ENCODE results near the gene AIMP1.

The AIMP1 gene

DNA sequence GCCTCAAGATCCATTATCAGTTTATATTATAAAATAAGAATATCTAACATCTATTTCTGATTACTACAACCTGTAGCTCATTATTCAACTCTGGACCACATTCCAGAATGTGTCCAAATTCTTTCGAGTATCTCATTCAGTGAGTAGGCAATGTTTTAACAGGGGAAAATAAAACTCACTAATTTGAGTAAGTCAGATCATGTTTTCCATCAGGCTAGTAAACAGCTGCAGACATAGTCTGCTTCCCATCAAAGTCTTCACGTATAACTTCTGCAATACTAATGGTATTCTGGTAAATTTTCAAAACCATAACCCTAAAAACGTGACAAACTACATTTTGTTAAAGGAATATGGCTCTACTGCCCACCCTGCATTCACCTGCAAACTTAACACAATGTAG, 32.1 kb upstream of the AIMP1 start (continued):
- TF ChIP-seq, protein P1, sequence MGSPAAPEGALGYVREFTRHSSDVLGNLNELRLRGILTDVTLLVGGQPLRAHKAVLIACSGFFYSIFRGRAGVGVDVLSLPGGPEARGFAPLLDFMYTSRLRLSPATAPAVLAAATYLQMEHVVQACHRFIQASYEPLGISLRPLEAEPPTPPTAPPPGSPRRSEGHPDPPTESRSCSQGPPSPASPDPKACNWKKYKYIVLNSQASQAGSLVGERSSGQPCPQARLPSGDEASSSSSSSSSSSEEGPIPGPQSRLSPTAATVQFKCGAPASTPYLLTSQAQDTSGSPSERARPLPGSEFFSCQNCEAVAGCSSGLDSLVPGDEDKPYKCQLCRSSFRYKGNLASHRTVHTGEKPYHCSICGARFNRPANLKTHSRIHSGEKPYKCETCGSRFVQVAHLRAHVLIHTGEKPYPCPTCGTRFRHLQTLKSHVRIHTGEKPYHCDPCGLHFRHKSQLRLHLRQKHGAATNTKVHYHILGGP (tag by site-specific recombination; IDR thresholded peaks at IDR 0.05), result no peak

DNA sequence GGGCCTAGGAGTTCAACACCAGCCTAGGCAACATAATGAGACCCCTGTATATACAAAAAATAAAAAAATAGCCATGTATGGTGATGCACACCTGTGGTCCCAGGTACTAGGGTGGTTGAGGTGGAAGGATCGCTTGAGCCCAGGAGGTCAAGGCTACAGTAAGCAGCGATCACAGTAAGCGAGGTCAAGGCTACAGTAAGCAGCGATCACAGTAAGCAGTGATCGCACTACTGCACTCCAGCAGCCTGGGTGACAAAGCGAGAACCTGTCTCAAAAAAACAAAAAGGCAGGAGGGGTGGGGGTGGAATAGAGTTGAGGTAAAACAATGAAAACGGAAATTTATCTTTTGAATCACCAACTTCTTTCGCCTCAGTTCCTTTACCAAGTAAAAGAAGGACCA, 29.7 kb upstream of the AIMP1 start:
- Histone ChIP-seq H3K4me3 (ENCODE audit: low read depth, low read length) (no peak overlapping the region), H3K27ac (ENCODE audit: extremely low read depth, low read depth, low read length) (no peak overlapping the region), H3K4me1 (ENCODE audit: control insufficient read depth, insufficient read depth, low read length) (no peaks in the 10 kb centered on the region), H3K36me3 (ENCODE audit: control insufficient read depth in 2 of 2, insufficient read depth in 1 of 2, low read length in 2 of 2) (peaks cover 0 to 7% of the 10 kb centered on the region in 2 experiments; a peak in 1 of 3 replicates), H3K9me3 (ENCODE audit: control insufficient read depth, insufficient read depth, low read depth, low read length) (no peaks in the 10 kb centered on the region)
- ChIA-PET CTCF (no interaction called here), POLR2A (no interaction called here)
- TF ChIP-seq OVOL3 (tag by site-specific recombination; IDR thresholded peaks at IDR 0.05) (no peak), GLI2 (tag by site-specific recombination; IDR thresholded peaks at IDR 0.05; ENCODE audit: borderline replicate concordance, low read depth) (no peak), HOXC10 (CRISPR knock-in tag; IDR thresholded peaks at IDR 0.05) (no peak), ZNF157 (tag by site-specific recombination; IDR thresholded peaks at IDR 0.05) (no peak), ZNF76 (tag by site-specific recombination; IDR thresholded peaks at IDR 0.05; ENCODE audit: borderline replicate concordance, low read depth) (no peak), ZNF335 (tag by site-specific recombination; conservative IDR thresholded peaks at IDR 0.05) (no peak), ZNF473 (tag by site-specific recombination; IDR thresholded peaks at IDR 0.05) (no peak), BCL11A (tag by site-specific recombination; IDR thresholded peaks at IDR 0.05; ENCODE audit: low read depth) (no peak), GLIS2 (tag by site-specific recombination; IDR thresholded peaks at IDR 0.05) (no peak)
- TF ChIP-seq, protein P2, sequence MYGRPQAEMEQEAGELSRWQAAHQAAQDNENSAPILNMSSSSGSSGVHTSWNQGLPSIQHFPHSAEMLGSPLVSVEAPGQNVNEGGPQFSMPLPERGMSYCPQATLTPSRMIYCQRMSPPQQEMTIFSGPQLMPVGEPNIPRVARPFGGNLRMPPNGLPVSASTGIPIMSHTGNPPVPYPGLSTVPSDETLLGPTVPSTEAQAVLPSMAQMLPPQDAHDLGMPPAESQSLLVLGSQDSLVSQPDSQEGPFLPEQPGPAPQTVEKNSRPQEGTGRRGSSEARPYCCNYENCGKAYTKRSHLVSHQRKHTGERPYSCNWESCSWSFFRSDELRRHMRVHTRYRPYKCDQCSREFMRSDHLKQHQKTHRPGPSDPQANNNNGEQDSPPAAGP (tag by site-specific recombination; IDR thresholded peaks at IDR 0.05), result no peak
- TF ChIP-seq, protein P3, sequence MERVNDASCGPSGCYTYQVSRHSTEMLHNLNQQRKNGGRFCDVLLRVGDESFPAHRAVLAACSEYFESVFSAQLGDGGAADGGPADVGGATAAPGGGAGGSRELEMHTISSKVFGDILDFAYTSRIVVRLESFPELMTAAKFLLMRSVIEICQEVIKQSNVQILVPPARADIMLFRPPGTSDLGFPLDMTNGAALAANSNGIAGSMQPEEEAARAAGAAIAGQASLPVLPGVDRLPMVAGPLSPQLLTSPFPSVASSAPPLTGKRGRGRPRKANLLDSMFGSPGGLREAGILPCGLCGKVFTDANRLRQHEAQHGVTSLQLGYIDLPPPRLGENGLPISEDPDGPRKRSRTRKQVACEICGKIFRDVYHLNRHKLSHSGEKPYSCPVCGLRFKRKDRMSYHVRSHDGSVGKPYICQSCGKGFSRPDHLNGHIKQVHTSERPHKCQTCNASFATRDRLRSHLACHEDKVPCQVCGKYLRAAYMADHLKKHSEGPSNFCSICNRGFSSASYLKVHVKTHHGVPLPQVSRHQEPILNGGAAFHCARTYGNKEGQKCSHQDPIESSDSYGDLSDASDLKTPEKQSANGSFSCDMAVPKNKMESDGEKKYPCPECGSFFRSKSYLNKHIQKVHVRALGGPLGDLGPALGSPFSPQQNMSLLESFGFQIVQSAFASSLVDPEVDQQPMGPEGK (tag by site-specific recombination; IDR thresholded peaks at IDR 0.05), result no peak

DNA sequence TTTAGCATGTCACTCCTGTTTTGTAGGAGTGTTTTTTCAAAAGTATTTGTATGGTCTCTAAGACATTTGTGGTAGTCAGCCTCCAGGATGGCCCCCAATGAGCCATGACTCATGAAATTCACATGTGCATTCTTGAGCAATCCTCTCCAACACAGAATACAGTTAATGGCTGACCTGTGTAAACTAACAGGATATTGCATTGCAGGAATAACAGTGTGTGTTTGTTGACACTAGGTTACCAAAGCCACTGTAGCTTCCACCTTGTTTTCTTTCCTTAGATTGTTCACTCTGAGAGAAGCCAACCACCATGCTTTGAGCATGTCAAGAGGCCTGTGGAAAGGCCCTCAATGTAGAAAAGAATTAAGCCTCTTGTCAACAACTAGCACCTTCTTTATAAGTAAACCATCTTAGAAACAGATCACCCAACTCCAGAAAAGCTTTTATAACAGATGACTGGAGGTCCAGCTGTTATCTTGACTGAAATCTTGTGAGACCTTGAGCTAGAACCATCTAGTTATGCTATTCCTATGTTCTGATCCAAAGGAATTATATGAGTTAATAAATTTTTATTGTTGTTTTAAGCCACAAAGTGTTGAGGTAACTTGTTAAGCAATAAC, 28.9 kb upstream of the AIMP1 start:
- Histone ChIP-seq H3K4me3 (ENCODE audit: low read depth, low read length) (no peak overlapping the region), H3K9me3 (ENCODE audit: control insufficient read depth, insufficient read depth, low read depth, low read length) (no peaks in the 10 kb centered on the region), H3K27ac (ENCODE audit: extremely low read depth, low read depth, low read length) (no peak overlapping the region), H3K36me3 (ENCODE audit: control insufficient read depth in 2 of 2, insufficient read depth in 1 of 2, low read length in 2 of 2) (peaks cover 0 to 9% of the 10 kb centered on the region in 2 experiments; a peak in 1 of 3 replicates), H3K4me1 (ENCODE audit: control insufficient read depth, insufficient read depth, low read length) (no peaks in the 10 kb centered on the region)
- POLR2A ChIA-PET, result no interaction called here
- CTCF ChIA-PET, result interaction anchor here (0.6 kb wide), 1 partner anchor 825 kb away, joined by 4 read pairs; no protein-coding TSS in a partner anchor
- peak; percentile 5; the same call in 1 of the 2 replicates for TF ChIP-seq ZNF335 (tag by site-specific recombination; conservative IDR thresholded peaks at IDR 0.05)
- TF ChIP-seq SETDB1 (IDR thresholded peaks at IDR 0.05; ENCODE audit: insufficient read length, low read length), result peak; percentile 13
- TF ChIP-seq, protein P1 (tag by site-specific recombination; IDR thresholded peaks at IDR 0.05), result no peak

DNA sequence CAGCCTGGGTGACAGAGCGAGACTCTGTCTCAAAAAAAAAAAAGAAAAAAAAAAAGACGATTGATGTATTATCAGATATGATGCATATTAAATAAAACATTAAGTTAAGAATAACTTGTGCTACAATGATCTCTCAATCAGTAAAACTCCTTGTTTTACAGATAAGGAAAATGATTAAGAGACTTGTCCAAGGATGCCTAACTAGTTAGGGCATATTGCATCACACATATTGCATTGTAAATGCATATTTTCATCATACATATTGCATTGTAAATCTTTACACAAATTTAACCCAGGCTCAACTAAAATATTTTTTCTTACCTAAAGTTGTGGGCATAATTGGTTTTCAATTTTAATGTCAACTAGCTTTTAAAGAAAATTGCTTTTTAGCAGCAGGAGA, 26.6 kb upstream of the AIMP1 start:
- ChIA-PET POLR2A (no interaction called here), CTCF (no interaction called here)
- Histone ChIP-seq H3K36me3 (ENCODE audit: control insufficient read depth in 2 of 2, insufficient read depth in 1 of 2, low read length in 2 of 2) (peaks cover 5 to 22% of the 10 kb centered on the region in 2 experiments; a peak in 2 of 3 replicates), H3K9me3 (ENCODE audit: control insufficient read depth, insufficient read depth, low read depth, low read length) (no peaks in the 10 kb centered on the region), H3K4me1 (ENCODE audit: control insufficient read depth, insufficient read depth, low read length) (no peaks in the 10 kb centered on the region), H3K4me3 (ENCODE audit: low read depth, low read length) (no peak overlapping the region), H3K27ac (ENCODE audit: extremely low read depth, low read depth, low read length) (no peak overlapping the region)
- TF ChIP-seq, protein P4, sequence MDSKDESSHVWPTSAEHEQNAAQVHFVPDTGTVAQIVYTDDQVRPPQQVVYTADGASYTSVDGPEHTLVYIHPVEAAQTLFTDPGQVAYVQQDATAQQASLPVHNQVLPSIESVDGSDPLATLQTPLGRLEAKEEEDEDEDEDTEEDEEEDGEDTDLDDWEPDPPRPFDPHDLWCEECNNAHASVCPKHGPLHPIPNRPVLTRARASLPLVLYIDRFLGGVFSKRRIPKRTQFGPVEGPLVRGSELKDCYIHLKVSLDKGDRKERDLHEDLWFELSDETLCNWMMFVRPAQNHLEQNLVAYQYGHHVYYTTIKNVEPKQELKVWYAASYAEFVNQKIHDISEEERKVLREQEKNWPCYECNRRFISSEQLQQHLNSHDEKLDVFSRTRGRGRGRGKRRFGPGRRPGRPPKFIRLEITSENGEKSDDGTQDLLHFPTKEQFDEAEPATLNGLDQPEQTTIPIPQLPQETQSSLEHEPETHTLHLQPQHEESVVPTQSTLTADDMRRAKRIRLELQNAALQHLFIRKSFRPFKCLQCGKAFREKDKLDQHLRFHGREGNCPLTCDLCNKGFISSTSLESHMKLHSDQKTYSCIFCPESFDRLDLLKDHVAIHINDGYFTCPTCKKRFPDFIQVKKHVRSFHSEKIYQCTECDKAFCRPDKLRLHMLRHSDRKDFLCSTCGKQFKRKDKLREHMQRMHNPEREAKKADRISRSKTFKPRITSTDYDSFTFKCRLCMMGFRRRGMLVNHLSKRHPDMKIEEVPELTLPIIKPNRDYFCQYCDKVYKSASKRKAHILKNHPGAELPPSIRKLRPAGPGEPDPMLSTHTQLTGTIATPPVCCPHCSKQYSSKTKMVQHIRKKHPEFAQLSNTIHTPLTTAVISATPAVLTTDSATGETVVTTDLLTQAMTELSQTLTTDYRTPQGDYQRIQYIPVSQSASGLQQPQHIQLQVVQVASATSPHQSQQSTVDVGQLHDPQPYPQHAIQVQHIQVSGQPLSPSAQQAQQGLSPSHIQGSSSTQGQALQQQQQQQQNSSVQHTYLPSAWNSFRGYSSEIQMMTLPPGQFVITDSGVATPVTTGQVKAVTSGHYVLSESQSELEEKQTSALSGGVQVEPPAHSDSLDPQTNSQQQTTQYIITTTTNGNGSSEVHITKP (tag by site-specific recombination; IDR thresholded peaks at IDR 0.05), result no peak
- TF ChIP-seq, protein P5, sequence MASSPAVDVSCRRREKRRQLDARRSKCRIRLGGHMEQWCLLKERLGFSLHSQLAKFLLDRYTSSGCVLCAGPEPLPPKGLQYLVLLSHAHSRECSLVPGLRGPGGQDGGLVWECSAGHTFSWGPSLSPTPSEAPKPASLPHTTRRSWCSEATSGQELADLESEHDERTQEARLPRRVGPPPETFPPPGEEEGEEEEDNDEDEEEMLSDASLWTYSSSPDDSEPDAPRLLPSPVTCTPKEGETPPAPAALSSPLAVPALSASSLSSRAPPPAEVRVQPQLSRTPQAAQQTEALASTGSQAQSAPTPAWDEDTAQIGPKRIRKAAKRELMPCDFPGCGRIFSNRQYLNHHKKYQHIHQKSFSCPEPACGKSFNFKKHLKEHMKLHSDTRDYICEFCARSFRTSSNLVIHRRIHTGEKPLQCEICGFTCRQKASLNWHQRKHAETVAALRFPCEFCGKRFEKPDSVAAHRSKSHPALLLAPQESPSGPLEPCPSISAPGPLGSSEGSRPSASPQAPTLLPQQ (tag by site-specific recombination; IDR thresholded peaks at IDR 0.05), result no peak
- TF ChIP-seq ZNF624 (tag by site-specific recombination; IDR thresholded peaks at IDR 0.05), result no peak
